DOHH2 (cell line): ENCODE data around the gene ASB13.

Source experiments
- H3F3A ChIP-seq: fragments of 200-600 bp; sonication (generic), shearing (Covaris generic); 2 replicates; pipeline ENCODE4 v1.6.0; 2016; ENCODE audit warnings: antibody characterized with exemption, mild to moderate bottlenecking; ENCODE audit not compliant: control insufficient read depth, insufficient read depth
- H3K27ac ChIP-seq: fragments of 200-600 bp; sonication (generic); 2 replicates; pipeline ENCODE4 v1.5.1; 2014; ENCODE audit warnings: low read depth, mild to moderate bottlenecking, low read length, moderate library complexity
- H3K27me3 ChIP-seq: fragments of 200-600 bp; sonication (generic); 2 replicates; pipeline ENCODE4 v1.6.1; 2014; ENCODE audit warnings: mild to moderate bottlenecking, low read length, mixed read lengths; ENCODE audit not compliant: control insufficient read depth
- H3K36me3 ChIP-seq: fragments of 200-600 bp; sonication (generic); 2 replicates; pipeline ENCODE4 v1.6.1; 2014; ENCODE audit warnings: mild to moderate bottlenecking, low read length, moderate library complexity, mixed read lengths; ENCODE audit not compliant: control insufficient read depth
- H3K4me1 ChIP-seq: fragments of 200-600 bp; sonication (generic); 2 replicates; pipeline ENCODE4 v1.6.1; 2014; ENCODE audit warnings: mild to moderate bottlenecking, low read length, mixed read lengths; ENCODE audit not compliant: control insufficient read depth
- H3K4me2 ChIP-seq: fragments of 200-600 bp; sonication (generic); 2 replicates; pipeline ENCODE4 v1.6.0; 2014; ENCODE audit warnings: mild to moderate bottlenecking, low read length, moderate library complexity
- H3K4me3 ChIP-seq: fragments of 200-600 bp; sonication (generic); 2 replicates; pipeline ENCODE4 v1.5.1; 2014; ENCODE audit warnings: mild to moderate bottlenecking, low read length, mixed read lengths
- H3K79me2 ChIP-seq: fragments of 200-600 bp; sonication (generic); 2 replicates; pipeline ENCODE4 v1.6.1; 2014; ENCODE audit warnings: mild to moderate bottlenecking, low read length, mixed read lengths; ENCODE audit not compliant: control insufficient read depth
- H3K9me2 ChIP-seq: fragments of 200-600 bp; sonication (generic); replicated peaks from 2 replicates; pipeline ENCODE4 v1.6.1; 2014; ENCODE audit warnings: mild to moderate bottlenecking, low read length, mixed read lengths; ENCODE audit not compliant: control insufficient read depth
- H3K9me3 ChIP-seq: fragments of 200-600 bp; sonication (generic); 2 replicates; pipeline ENCODE4 v1.6.1; 2014; ENCODE audit warnings: antibody characterized with exemption, low read length, mixed read lengths; ENCODE audit not compliant: control insufficient read depth, insufficient read depth
- H4K20me1 ChIP-seq: fragments of 200-600 bp; sonication (generic); 2 replicates; pipeline ENCODE4 v1.6.0; 2014; ENCODE audit warnings: low read depth, mild to moderate bottlenecking, antibody characterized with exemption, low read length, moderate library complexity; ENCODE audit not compliant: control insufficient read depth, insufficient read depth
- CTCF ChIP-seq: fragments of 200-600 bp; sonication (generic); IDR thresholded peaks from one replicate; pipeline ENCODE4 v1.5.1; 2014; ENCODE audit warnings: antibody characterized with exemption, mild to moderate bottlenecking, low read depth, low read length; ENCODE audit not compliant: poor library complexity, severe bottlenecking
- EZH2phosphoT487 ChIP-seq: fragments of 200-600 bp; sonication (generic); IDR thresholded peaks from 2 replicates; pipeline ENCODE4 v1.6.1; 2017; ENCODE audit warnings: borderline replicate concordance, mild to moderate bottlenecking, antibody characterized with exemption, low read length, moderate library complexity, mixed read lengths

The ASB13 gene

GRCh38 chr10:5681930-5682329 is 15.5 kb upstream of the ASB13 start:
- TF ChIP-seq CTCF (no peak), EZH2phosphoT487 (no peak)
- Histone ChIP-seq H3K27me3 (no peaks in the 10 kb centered on the region), H3K4me2 (peak overlapping the region; percentile 0; the same call in 1 of the 2 replicates), H4K20me1 (no peaks in the 10 kb centered on the region), H3K79me2 (peaks cover 31% of the 10 kb centered on the region), H3K36me3 (peaks cover 26% of the 10 kb centered on the region), H3K9me3 (peaks cover 3% of the 10 kb centered on the region; the same call in 1 of the 2 replicates), H3K4me3 (no peak overlapping the region), H3F3A (peaks cover 7% of the 10 kb centered on the region), H3K27ac (no peak overlapping the region), H3K4me1 (peaks cover 33% of the 10 kb centered on the region), H3K9me2 (no peaks in the 10 kb centered on the region)

- Histone ChIP-seq H3K36me3 (peaks cover 4% of the 10 kb centered on the region; the same call in 1 of the 2 replicates), H3K27ac (no peak overlapping the region), H3K79me2 (peaks cover 8% of the 10 kb centered on the region), H3K4me1 (peaks cover 41% of the 10 kb centered on the region), H3F3A (peaks cover 2% of the 10 kb centered on the region; the same call in 1 of the 2 replicates), H3K27me3 (no peaks in the 10 kb centered on the region), H3K4me3 (no peak overlapping the region), H3K9me2 (no peaks in the 10 kb centered on the region), H3K9me3 (peaks cover 8% of the 10 kb centered on the region; the same call in 1 of the 2 replicates), H4K20me1 (no peaks in the 10 kb centered on the region), H3K4me2 (no peak overlapping the region)
- TF ChIP-seq CTCF (no peak), EZH2phosphoT487 (no peak)
These were observed 13.2 kb upstream of the ASB13 start for GRCh38 chr10:5679606-5680005.

GRCh38 chr10:5679037-5679435 is 12.6 kb upstream of the ASB13 start:
- peaks cover 36% of the 10 kb centered on the region for H3K4me1 ChIP-seq
- TF ChIP-seq EZH2phosphoT487, result no peak
- TF ChIP-seq CTCF, result no peak
- peaks cover 3% of the 10 kb centered on the region; the same call in 1 of the 2 replicates for H3K36me3 ChIP-seq
- H3K9me3 ChIP-seq, result peaks cover 12% of the 10 kb centered on the region; the same call in 1 of the 2 replicates
- no peaks in the 10 kb centered on the region for H4K20me1 ChIP-seq
- no peak overlapping the region for H3K4me3 ChIP-seq
- H3K27me3 ChIP-seq, result no peaks in the 10 kb centered on the region
- H3F3A ChIP-seq, result peaks cover 2% of the 10 kb centered on the region; the same call in 1 of the 2 replicates
- no peak overlapping the region for H3K4me2 ChIP-seq
- H3K27ac ChIP-seq, result no peak overlapping the region
- H3K9me2 ChIP-seq, result no peaks in the 10 kb centered on the region
- peaks cover 3% of the 10 kb centered on the region for H3K79me2 ChIP-seq
